Breast epithelium (tissue), 3 donors: ENCODE measurements around the gene TRAF3.

Source experiments
- POLR2A ChIP-seq: fragments of 450-650 bp; IDR thresholded peaks from one replicate; pipeline ENCODE4 v1.6.1; 2016; ENCODE audit warnings: antibody characterized with exemption, mild to moderate bottlenecking, moderate library complexity
- POLR2AphosphoS5 ChIP-seq, 3 donors: sonication (generic); formaldehyde crosslinking; IDR thresholded peaks; one replicate each; pipeline ENCODE4 v1.6.1; 2017; ENCODE audit warnings: antibody characterized with exemption in 3 of 3
- TF ChIP-seq, protein P1 (sequence below), 3 donors: fragments of 450-650 bp; IDR thresholded peaks; one replicate each; pipeline ENCODE4 v1.5.1; 2016 to 2017; ENCODE audit warnings: antibody characterized with exemption in 3 of 3, mild to moderate bottlenecking in 3 of 3, moderate library complexity in 3 of 3

- TF ChIP-seq POLR2A = no peak
- TF ChIP-seq, protein P1, sequence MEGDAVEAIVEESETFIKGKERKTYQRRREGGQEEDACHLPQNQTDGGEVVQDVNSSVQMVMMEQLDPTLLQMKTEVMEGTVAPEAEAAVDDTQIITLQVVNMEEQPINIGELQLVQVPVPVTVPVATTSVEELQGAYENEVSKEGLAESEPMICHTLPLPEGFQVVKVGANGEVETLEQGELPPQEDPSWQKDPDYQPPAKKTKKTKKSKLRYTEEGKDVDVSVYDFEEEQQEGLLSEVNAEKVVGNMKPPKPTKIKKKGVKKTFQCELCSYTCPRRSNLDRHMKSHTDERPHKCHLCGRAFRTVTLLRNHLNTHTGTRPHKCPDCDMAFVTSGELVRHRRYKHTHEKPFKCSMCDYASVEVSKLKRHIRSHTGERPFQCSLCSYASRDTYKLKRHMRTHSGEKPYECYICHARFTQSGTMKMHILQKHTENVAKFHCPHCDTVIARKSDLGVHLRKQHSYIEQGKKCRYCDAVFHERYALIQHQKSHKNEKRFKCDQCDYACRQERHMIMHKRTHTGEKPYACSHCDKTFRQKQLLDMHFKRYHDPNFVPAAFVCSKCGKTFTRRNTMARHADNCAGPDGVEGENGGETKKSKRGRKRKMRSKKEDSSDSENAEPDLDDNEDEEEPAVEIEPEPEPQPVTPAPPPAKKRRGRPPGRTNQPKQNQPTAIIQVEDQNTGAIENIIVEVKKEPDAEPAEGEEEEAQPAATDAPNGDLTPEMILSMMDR (IDR thresholded peaks at IDR 0.05) = no peak
- TF ChIP-seq POLR2AphosphoS5 (IDR thresholded peaks at IDR 0.05) = no peak
Measured at GRCh38 chr14:102929241-102930137, 152.2 kb downstream of the TRAF3 start.
